HG03196 (cell line): Measurements from ENCODE around the gene GARNL3.

ENCODE experiments used
- ATAC-seq: cut with Tn5 transposase; IDR thresholded peaks from one replicate; pipeline ENCODE4 v1.9.1; 2021; ENCODE audit not compliant: unreplicated experiment

The GARNL3 gene

GRCh38 chr9:127232833-127233549 is 31.6 kb upstream of the GARNL3 start:
- ATAC-seq: no peak

- ATAC-seq: no peak
Measured at GRCh38 chr9:127233550-127233949, 31.0 kb upstream of the GARNL3 start.

GRCh38 chr9:127233989-127234388 is 30.6 kb upstream of the GARNL3 start:
- no peak for ATAC-seq

DNA sequence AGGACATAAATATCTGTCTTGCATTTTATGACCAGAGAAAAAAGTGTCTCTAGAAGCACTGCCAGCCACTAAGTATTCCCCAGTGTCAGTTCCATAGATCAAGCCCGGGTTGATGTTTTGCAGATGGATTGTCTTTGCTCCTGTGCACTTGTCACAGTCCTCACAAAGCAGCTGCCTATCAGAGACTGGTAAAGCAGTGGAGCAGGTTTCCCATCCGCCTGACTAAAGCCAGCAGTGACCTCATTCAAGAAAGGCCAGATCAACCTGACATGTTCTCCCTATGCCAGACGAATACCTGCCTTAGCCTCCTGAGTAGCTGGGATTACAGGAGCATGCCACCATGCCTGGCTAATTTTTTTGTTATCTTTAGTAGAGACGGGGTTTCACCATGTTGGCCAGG is 26.8 kb upstream of the GARNL3 start:
- no peak for ATAC-seq

DNA sequence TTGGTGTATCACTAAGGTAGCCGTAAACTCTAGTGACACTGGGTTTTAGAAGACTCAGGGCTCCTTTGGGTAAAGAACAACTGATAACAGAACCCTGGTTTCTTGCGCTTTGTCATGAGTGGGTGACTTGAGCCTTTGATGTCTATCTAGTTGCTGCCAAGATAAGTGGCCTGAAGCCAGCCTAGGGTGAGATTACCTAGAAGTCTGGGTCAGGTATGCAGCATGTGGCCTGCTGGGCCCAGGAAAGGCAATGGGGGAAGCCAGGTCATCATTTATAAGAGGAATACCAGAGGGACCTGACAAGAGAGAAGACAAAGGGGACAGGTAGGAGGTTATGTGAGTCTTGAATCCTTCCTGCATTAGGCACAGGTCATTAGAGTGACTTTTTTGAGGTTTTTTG is 23.2 kb upstream of the GARNL3 start:
- no peak for ATAC-seq

- peak; percentile 98 for ATAC-seq
Measured at GRCh38 chr9:127244609-127245601, 19.7 kb upstream of the GARNL3 start.

- no peak for ATAC-seq
Measured at GRCh38 chr9:127245637-127246164, 18.9 kb upstream of the GARNL3 start.

DNA sequence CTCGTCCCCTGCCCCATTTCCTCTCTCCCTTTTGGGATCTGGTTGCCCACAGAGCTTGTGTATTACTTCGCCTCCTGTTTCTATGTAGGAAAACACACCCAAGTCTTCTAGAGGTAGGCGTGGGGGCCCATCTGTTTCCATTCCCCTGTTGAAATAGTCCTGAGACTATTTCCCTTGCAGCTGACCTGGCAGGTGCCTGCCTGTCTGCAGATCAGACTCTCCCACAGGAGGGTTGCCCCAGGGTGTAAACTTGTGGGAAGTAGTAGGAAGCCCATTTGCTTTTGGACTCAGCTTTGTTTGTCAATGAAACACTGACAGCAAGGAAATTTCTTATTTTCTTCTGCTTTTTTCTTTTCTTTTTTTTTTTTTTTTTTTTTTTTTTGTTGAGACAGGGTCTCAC is 16.3 kb upstream of the GARNL3 start:
- no peak for ATAC-seq

GRCh38 chr9:127249877-127250276 is 14.7 kb upstream of the GARNL3 start:
- ATAC-seq: no peak

GRCh38 chr9:127250896-127251391 is 13.6 kb upstream of the GARNL3 start:
- ATAC-seq: no peak

DNA sequence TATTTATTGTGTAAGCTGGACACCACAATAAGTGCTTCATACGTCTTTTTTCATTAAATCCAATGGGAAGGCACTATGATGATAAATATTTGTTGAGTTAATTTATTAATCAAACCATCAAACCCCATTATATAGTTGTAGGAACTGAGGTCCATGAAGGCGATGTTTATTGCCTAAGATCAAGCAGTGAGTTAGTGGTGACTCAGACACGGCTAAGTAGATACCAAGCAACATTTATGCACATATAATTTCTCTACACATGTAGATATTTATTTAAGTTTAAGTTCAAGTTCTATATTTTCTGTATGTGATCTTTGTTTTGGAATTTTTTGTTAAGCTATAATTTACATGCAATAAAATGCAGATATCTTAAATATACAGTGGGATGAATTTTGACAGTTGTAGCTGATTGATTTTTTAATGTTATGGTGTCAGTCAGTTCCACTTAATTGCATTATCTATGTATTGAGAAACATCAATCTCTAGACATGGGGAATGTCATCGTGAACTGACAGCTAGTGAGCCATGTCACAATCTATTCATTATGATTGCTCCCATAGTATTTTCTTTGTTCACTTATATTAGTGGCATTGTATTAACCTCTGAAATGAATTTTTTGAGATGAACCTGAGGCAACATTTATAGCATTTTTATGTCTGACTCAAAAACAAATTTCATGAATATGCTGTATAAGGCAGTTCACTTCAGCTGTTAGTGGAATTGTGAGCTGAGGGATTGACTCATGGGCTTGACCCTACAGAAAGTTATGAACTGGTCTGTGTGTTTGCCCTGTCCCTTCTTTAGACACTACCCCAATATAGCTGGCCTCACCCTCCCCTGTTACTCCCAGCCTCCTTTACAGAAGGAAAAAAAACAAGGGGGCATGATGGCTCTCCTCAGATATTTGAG is 11.9 kb upstream of the GARNL3 start:
- no peak for ATAC-seq

- no peak for ATAC-seq
Measured at GRCh38 chr9:127253446-127253845, 11.1 kb upstream of the GARNL3 start.

GRCh38 chr9:127255692-127256091 is 8.9 kb upstream of the GARNL3 start:
- no peak for ATAC-seq

DNA sequence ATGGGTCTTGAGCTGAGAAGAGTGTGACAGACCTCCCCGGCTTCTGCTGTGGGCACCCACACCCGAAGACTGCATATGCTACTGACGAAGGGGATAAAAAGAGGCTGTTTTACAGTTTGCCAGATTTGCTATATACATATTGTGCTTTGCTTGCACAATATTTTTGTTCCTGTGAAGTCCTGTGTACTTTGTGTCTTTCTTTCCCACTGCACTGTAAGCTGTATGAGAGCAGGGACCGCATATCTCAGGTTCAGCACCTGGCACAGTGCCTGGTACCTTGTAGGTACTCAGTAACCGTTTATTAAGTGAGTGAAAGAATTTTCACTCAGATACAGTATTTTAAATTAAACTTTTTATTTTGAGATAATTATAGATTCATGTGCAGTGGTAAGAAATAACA is 8.2 kb upstream of the GARNL3 start:
- ATAC-seq: no peak

DNA sequence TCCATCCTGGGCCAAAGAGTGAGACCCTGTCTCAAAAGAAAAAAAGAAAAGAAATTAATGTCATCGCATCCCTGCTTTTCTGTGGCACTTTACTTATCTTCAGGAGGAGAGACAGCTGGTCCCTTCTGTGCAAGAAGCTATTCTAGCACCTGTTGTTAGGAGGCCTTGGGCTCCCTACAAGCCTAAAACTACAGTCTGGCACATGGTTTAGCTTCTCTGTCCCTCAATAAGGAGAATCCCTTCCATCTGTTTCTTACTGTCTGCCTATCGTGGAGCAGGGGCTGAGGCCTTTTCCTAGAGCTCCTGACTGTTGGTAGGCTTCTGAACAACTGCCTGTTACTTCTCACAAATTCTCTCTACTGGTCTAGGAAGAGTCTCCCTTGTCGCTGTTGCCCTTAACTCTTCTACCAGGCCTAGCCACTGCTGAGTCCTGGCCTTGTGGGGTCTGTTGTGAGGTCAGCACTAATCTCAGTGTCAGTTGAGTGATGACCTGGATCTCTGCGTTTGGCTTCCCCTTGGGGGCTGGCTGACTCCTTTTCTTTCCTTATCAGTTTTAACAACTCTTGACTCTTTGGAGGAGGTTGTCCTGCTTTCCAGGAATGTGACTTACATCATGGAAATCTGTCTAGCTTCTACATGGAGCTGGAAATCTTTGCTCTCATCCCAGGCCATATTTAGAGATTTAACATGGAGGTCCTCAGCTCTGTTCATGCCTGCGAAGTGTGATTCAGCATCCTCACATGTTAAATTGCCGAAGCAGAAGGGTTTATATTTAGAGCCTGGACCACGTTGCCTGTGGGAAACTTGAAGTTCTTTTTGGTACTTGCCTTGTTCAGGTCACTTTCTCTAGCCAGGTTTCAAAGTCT is 5.7 kb upstream of the GARNL3 start:
- ATAC-seq: no peak

DNA sequence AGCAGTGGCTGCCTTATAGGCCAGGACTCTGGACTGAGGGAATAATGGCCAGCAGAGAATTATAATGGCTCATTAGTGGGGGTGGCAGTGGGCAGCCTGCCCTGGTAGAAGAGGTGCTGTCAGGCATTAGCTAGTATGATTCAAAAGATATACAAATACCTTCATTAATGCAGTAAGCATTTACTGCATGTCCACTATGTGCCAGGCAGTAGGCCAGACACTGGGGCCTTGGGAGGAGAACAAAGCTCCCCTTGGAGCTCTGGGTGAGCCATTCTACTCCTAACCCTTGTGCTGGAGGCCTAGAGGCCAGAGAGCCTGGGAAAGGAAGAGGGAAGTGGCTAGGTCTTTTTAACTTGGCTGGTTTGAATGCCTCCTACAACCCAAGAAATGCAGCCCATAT is 2.0 kb upstream of the GARNL3 start:
- no peak for ATAC-seq

GRCh38 chr9:127263237-127263636 is 1.3 kb upstream of the GARNL3 start:
- ATAC-seq: no peak

GRCh38 chr9:127263664-127264063 is 910 bp upstream of the GARNL3 start:
- ATAC-seq: no peak

- no peak for ATAC-seq
Measured at GRCh38 chr9:127267793-127268525, 3.4 kb downstream of the GARNL3 start.
